Measurements from ENCODE around the gene ZFP36L1. TPM values are rescaled to one million over a fixed set of nuclear protein-coding genes. Genes with fewer than 3 reads are reported as not detected.

ZFP36L1 gene
- total RNA-seq, 2 donors from 2014 or later = 99.4 to 99.6 TPM

GRCh38 chr14:68828698-68829097, 35.8 kb upstream of the ZFP36L1 start:
- H3K9me3 Mint-ChIP-seq = peaks cover 6% of the 10 kb centered on the region
- no peaks in the 10 kb centered on the region for H3K36me3 Mint-ChIP-seq (ENCODE audit: low read depth)

DNA sequence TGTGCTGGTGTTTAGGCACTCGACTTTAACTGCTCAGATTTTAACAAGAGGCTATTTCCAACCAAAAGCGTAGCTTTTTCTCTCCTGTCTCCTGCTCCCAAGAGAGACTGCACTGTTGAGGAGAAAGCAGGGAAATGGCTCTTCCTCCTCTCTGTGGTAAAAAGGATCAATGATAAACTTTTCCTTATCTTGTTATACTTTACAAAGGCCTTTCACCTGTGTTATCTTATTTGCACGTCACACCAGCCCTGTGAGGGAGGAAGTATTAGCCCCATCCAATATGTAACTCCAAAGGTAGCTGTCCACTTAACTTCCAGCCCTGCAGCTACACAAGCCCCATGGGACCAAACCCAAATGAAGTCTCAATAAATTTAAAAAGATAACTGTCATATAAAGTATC, 32.9 kb upstream of the ZFP36L1 start:
- Histone ChIP-seq H3K27me3 (ENCODE audit: control insufficient read depth, insufficient read depth, low read length, poor library complexity, severe bottlenecking) (peaks cover 6% of the 10 kb centered on the region), H3K9me3 (ENCODE audit: control insufficient read depth, low read length) (no peaks in the 10 kb centered on the region), H3K9ac (ENCODE audit: extremely low read depth, low read length, poor library complexity, severe bottlenecking) (no peak overlapping the region), H3K4me1 (ENCODE audit: control insufficient read depth, insufficient read depth, low read length) (peaks cover 4% of the 10 kb centered on the region), H3K27ac (ENCODE audit: low read depth, low read length) (no peak overlapping the region), H3K36me3 (ENCODE audit: control insufficient read depth, insufficient read depth, low read length) (no peaks in the 10 kb centered on the region), H3K4me3 (ENCODE audit: low read length) (peak overlapping the region; percentile 45)
- no peak for DNase-seq
- H3K27me3 Mint-ChIP-seq (ENCODE audit: insufficient read depth) = peaks cover 9% of the 10 kb centered on the region
- H3K9me3 Mint-ChIP-seq = no peaks in the 10 kb centered on the region
- H3K4me1 Mint-ChIP-seq = peaks cover 9% of the 10 kb centered on the region
- H3K4me3 Mint-ChIP-seq = no peak overlapping the region
- TF ChIP-seq, protein P1, sequence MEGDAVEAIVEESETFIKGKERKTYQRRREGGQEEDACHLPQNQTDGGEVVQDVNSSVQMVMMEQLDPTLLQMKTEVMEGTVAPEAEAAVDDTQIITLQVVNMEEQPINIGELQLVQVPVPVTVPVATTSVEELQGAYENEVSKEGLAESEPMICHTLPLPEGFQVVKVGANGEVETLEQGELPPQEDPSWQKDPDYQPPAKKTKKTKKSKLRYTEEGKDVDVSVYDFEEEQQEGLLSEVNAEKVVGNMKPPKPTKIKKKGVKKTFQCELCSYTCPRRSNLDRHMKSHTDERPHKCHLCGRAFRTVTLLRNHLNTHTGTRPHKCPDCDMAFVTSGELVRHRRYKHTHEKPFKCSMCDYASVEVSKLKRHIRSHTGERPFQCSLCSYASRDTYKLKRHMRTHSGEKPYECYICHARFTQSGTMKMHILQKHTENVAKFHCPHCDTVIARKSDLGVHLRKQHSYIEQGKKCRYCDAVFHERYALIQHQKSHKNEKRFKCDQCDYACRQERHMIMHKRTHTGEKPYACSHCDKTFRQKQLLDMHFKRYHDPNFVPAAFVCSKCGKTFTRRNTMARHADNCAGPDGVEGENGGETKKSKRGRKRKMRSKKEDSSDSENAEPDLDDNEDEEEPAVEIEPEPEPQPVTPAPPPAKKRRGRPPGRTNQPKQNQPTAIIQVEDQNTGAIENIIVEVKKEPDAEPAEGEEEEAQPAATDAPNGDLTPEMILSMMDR (conservative IDR thresholded peaks at IDR 0.05) = no peak
- H3K36me3 Mint-ChIP-seq (ENCODE audit: low read depth) = no peaks in the 10 kb centered on the region
- 72 to 95% methylated on average over 2 to 3 of the region's 3 CpGs for WGBS, 2 experiments (ENCODE audit: insufficient coverage in 1 of 2, insufficient read length in 1 of 2)
- H3K27ac Mint-ChIP-seq = peak overlapping the region; percentile 53

More at GRCh38 chr14:68828698-68829097, 35.8 kb upstream of the ZFP36L1 start:
- Mint-ChIP-seq H3K27me3 (ENCODE audit: insufficient read depth) (peaks cover 9% of the 10 kb centered on the region), H3K27ac (no peak overlapping the region), H3K4me1 (peaks cover 9% of the 10 kb centered on the region), H3K4me3 (no peak overlapping the region)
- Histone ChIP-seq H3K4me1 (ENCODE audit: control insufficient read depth, insufficient read depth, low read length) (peaks cover 4% of the 10 kb centered on the region), H3K36me3 (ENCODE audit: control insufficient read depth, insufficient read depth, low read length) (no peaks in the 10 kb centered on the region), H3K27me3 (ENCODE audit: control insufficient read depth, insufficient read depth, low read length, poor library complexity, severe bottlenecking) (peaks cover 6% of the 10 kb centered on the region), H3K9me3 (ENCODE audit: control insufficient read depth, low read length) (no peaks in the 10 kb centered on the region), H3K9ac (ENCODE audit: extremely low read depth, low read length, poor library complexity, severe bottlenecking) (no peak overlapping the region), H3K4me3 (ENCODE audit: low read length) (no peak overlapping the region), H3K27ac (ENCODE audit: low read depth, low read length) (no peak overlapping the region)
- TF ChIP-seq, protein P1 (conservative IDR thresholded peaks at IDR 0.05) = no peak
- DNase-seq = no peak

DNA sequence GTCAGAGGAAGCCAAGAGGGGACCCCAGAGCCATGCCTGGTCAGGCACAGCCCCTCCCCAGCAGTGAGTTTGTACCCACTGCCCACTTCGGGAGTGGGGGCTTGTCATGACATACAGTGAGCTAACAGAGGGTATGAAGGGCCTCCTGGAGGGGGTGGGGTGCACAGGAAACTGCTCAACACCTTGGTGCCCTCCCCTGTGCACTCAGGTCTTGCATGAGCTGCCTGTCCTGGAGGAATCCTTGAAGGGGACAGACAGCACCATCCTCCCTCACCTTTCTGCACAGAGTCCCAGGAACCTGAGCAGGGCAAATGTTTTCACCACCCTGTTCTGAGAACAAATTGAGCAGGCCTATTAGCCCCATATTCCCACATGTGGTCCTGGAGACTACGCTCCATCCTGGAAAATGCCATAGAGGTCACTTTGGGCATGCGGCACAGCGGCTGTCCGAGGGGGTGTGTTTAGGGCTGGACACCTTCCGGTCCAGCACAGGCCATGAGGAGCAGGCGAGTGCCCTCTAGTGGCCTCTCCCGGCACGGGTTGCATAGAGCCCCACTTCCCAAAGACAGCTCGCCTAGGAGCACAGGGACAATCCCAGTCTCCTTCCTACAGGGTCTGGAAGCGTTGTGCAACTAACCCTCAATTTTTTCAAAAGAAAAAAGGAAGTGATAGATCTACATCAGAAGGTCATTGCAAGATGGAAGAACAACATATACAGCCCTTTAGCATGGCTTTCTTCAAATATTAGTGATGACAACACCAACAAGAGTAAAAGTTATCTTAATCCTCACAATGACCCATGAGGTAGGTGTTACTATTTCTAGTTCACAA, 31.9 kb upstream of the ZFP36L1 start:
- Histone ChIP-seq H3K27ac (ENCODE audit: low read depth, low read length) (no peak overlapping the region), H3K36me3 (ENCODE audit: control insufficient read depth, insufficient read depth, low read length) (no peaks in the 10 kb centered on the region), H3K4me3 (ENCODE audit: low read length) (no peak overlapping the region), H3K4me1 (ENCODE audit: control insufficient read depth, insufficient read depth, low read length) (peaks cover 4% of the 10 kb centered on the region), H3K27me3 (ENCODE audit: control insufficient read depth, insufficient read depth, low read length, poor library complexity, severe bottlenecking) (peaks cover 6% of the 10 kb centered on the region), H3K9me3 (ENCODE audit: control insufficient read depth, low read length) (no peaks in the 10 kb centered on the region), H3K9ac (ENCODE audit: extremely low read depth, low read length, poor library complexity, severe bottlenecking) (no peak overlapping the region)
- H3K36me3 Mint-ChIP-seq (ENCODE audit: low read depth) = no peaks in the 10 kb centered on the region
- H3K9me3 Mint-ChIP-seq = no peaks in the 10 kb centered on the region
- H3K27ac Mint-ChIP-seq = peak overlapping the region; percentile 61
- H3K4me1 Mint-ChIP-seq = peaks cover 12% of the 10 kb centered on the region
- peak; percentile 97 for DNase-seq
- no peak overlapping the region for H3K4me3 Mint-ChIP-seq
- 34 to 46% methylated on average over 7 to 11 of the region's 11 CpGs for WGBS, 2 experiments (ENCODE audit: insufficient coverage in 1 of 2, insufficient read length in 1 of 2)
- TF ChIP-seq, protein P1 (conservative IDR thresholded peaks at IDR 0.05) = peak; percentile 99
- H3K27me3 Mint-ChIP-seq (ENCODE audit: insufficient read depth) = peaks cover 9% of the 10 kb centered on the region
